A673 (cell line): ENCODE results near the gene RAX2.

ENCODE experiments used
- CTCF ChIP-seq: fragments of 300-800, 200-600 bp; sonication (generic); conservative IDR thresholded peaks from 2 replicates; pipeline ENCODE4 v1.5.1; 2017; ENCODE audit warnings: low read depth, mild to moderate bottlenecking, antibody characterized with exemption, low read length, moderate library complexity, mixed read lengths
- EZH2 ChIP-seq: fragments of 200-600 bp; sonication (generic); IDR thresholded peaks from 2 replicates; pipeline ENCODE4 v1.6.1; 2017; ENCODE audit warnings: borderline replicate concordance, low read depth, mild to moderate bottlenecking, mixed read lengths, antibody characterized with exemption, low read length; ENCODE audit not compliant: poor library complexity, severe bottlenecking

DNA sequence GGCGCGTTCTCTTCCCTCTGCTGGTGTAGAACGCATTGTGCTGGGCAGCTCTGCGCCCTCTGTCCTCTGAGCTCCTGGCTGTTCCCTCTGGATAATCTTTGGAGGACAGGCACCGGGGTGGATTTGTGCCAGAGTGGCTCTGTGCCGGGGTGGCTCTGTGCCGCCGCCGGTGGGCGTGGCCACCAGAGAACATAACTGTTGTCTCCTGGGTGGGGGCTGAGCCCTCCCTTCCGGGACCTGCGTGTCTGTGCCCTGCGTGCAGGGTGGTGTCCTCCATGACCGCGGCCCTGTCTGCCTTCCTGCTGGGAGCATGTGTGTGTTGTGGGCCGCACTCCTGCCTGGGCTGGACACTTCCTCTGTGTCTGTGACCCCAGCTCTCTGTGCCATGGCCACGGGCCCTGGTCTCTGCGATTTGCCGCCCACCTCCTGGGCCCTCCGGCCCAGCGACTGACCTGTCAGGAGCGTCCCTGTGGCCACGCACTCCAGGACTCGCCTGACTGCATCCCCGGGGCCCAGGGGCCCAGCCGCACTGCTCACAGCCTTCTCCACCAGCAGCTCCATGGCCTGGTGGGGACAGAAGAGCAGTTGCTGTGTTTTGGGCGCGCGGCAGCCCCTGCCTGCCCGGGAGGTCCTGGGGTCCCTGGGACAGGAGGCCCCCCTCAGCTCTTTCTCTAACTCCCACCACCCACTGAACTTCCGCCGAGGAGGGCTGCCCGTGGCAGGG lies 36.6 kb upstream of the RAX2 start:
- TF ChIP-seq CTCF (no peak), EZH2 (no peak)
